HepG2 (cell line): Measurements from ENCODE around the gene ATP9A. TPM values are rescaled to one million over a fixed set of nuclear protein-coding genes. Genes with fewer than 3 reads are reported as not detected.

ENCODE experiments used
- ARHGAP35 ChIP-seq: sonication (generic); formaldehyde crosslinking; IDR thresholded peaks from 2 replicates; pipeline ENCODE4 v1.9.0; 2022; ENCODE audit warnings: mild to moderate bottlenecking, inconsistent platforms, moderate library complexity, missing genetic modification reagents, borderline replicate concordance
- CEBPZ ChIP-seq: IDR thresholded peaks from 2 replicates; pipeline ENCODE4 v1.6.1; 2012; ENCODE audit warnings: low read length, improper control_type of control experiment
- CHD4 ChIP-seq: fragments of 200-600 bp; sonication (generic); IDR thresholded peaks from 2 replicates; pipeline ENCODE4 v1.7.0; 2017; ENCODE audit warnings: mild to moderate bottlenecking, low read length, borderline replicate concordance
- DDIT3 ChIP-seq: sonication (generic); formaldehyde crosslinking; IDR thresholded peaks from 2 replicates; pipeline ENCODE4 v1.4.0; 2020; ENCODE audit warnings: mild to moderate bottlenecking, missing genetic modification reagents
- E2F2 ChIP-seq: sonication (generic); formaldehyde crosslinking; IDR thresholded peaks from 2 replicates; pipeline ENCODE4 v1.4.0; 2020; ENCODE audit warnings: missing genetic modification reagents, borderline replicate concordance
- GATAD1 ChIP-seq: IDR thresholded peaks from 2 replicates; pipeline ENCODE4 v1.6.1; 2016; ENCODE audit warnings: missing genetic modification reagents, missing compliant biosample characterization
- HNF4G ChIP-seq, 2 experiments: sonication (generic) in 1 of 2; formaldehyde crosslinking in 1 of 2; IDR thresholded peaks; 2 replicates each; pipeline versions ENCODE4 v1.4.0 to v1.6.1; 2011 to 2020; ENCODE audit warnings: borderline replicate concordance in 2 of 2, low read depth in 2 of 2, mild to moderate bottlenecking in 2 of 2, low read length in 1 of 2, missing genetic modification reagents in 1 of 2, moderate library complexity in 1 of 2
- KDM6A ChIP-seq: IDR thresholded peaks from 2 replicates; pipeline ENCODE4 v1.6.1; 2016; ENCODE audit warnings: low read depth
- LRRFIP1 ChIP-seq: sonication (generic); formaldehyde crosslinking; conservative IDR thresholded peaks from 2 replicates; pipeline ENCODE4 v1.4.0; 2020; ENCODE audit warnings: missing genetic modification reagents
- MXD3 ChIP-seq: IDR thresholded peaks from 2 replicates; pipeline ENCODE4 v1.6.1; 2016; ENCODE audit warnings: mild to moderate bottlenecking, missing biosample characterization, missing genetic modification reagents
- NCOA1 ChIP-seq: sonication (generic); formaldehyde crosslinking; IDR thresholded peaks from 2 replicates; pipeline ENCODE4 v1.9.0; 2021; ENCODE audit warnings: missing genetic modification reagents
- SMC3 ChIP-seq: IDR thresholded peaks from 2 replicates; pipeline ENCODE4 v1.6.1; 2011; ENCODE audit warnings: low read length, improper control_type of control experiment
- SYNCRIP ChIP-seq: fragments of 200-400 bp; formaldehyde crosslinking; IDR thresholded peaks from 2 replicates; pipeline ENCODE4 v1.6.1; 2018; ENCODE audit warnings: mild to moderate bottlenecking, low read depth, low read length; ENCODE audit not compliant: insufficient read depth
- TEAD3 ChIP-seq: optimal IDR thresholded peaks from 2 replicates; pipeline ENCODE3; 2016; ENCODE audit warnings: borderline replicate concordance
- TOPORS ChIP-seq: sonication (generic); formaldehyde crosslinking; IDR thresholded peaks from 2 replicates; pipeline ENCODE4 v1.8.0; 2023; ENCODE audit warnings: mild to moderate bottlenecking, missing genetic modification reagents
- ZFP1 ChIP-seq: IDR thresholded peaks from 2 replicates; pipeline ENCODE4 v1.6.1; 2016
- ZFP62 ChIP-seq: sonication (generic); formaldehyde crosslinking; IDR thresholded peaks from 2 replicates; pipeline ENCODE4 v1.4.0; 2020; ENCODE audit warnings: missing genetic modification reagents
- ZMYM2 ChIP-seq: sonication (generic); formaldehyde crosslinking; IDR thresholded peaks from 2 replicates; pipeline ENCODE4 v1.8.0; 2022; ENCODE audit warnings: mild to moderate bottlenecking, missing genetic modification reagents
- ZNF101 ChIP-seq: sonication (generic); formaldehyde crosslinking; IDR thresholded peaks from 2 replicates; pipeline ENCODE4 v1.4.0; 2020; ENCODE audit warnings: mild to moderate bottlenecking, low read depth, missing genetic modification reagents, borderline replicate concordance
- ZNF260 ChIP-seq: sonication (generic); formaldehyde crosslinking; IDR thresholded peaks from 2 replicates; pipeline ENCODE4 v1.4.0; 2020; ENCODE audit warnings: missing genetic modification reagents, low read depth, mild to moderate bottlenecking, borderline replicate concordance
- ZNF564 ChIP-seq: sonication (generic); formaldehyde crosslinking; IDR thresholded peaks from 2 replicates; pipeline ENCODE4 v1.8.1; 2023; ENCODE audit warnings: mild to moderate bottlenecking, missing genetic modification reagents
- ZNF576 ChIP-seq: sonication (generic); formaldehyde crosslinking; IDR thresholded peaks from 2 replicates; pipeline ENCODE4 v1.4.0; 2020; ENCODE audit warnings: mild to moderate bottlenecking, missing genetic modification reagents
- ZNF670 ChIP-seq: sonication (generic); formaldehyde crosslinking; IDR thresholded peaks from 2 replicates; pipeline ENCODE4 v1.8.0; 2022; ENCODE audit warnings: mild to moderate bottlenecking, missing genetic modification reagents, borderline replicate concordance
- ZNF761 ChIP-seq: sonication (generic); formaldehyde crosslinking; conservative IDR thresholded peaks from 2 replicates; pipeline ENCODE4 v1.4.0; 2020; ENCODE audit warnings: mild to moderate bottlenecking, missing genetic modification reagents
- polyA plus RNA-seq, 8 experiments: library from polyadenylated mRNA; depleted of rRNA in 3 of 8; stranded (reverse) in 7 of 8; unstranded in 1 of 8; fragments of >200 nt; fragmentation: Illumina TruSeq in 4 of 8; extraction: Trizol in 4 of 8; gene quantifications; 2 replicates each; pipeline versions ENCODE4 v1.2.1 to v1.2.3, GENCODE V29; 2011 to 2016; ENCODE audit warnings: low read depth in 4 of 8, missing spikeins in 1 of 8, mixed read lengths in 1 of 8; ENCODE audit not compliant: insufficient read depth in 1 of 8
- total RNA-seq, 5 experiments: library from RNA; depleted of rRNA; stranded (reverse); fragments of >200 nt; fragmentation: Illumina TruSeq; extraction: Trizol; gene quantifications; 2 replicates each; pipeline ENCODE4 v1.2.3, GENCODE V29; 2016; ENCODE audit warnings: low read depth in 1 of 5

The ATP9A gene
- total and polyA plus RNA-seq, 2 of the 13 experiments (the other 11 are each of a cell fraction or from before 2014, with no cell fraction given) = 11.8 to 18.5 TPM

GRCh38 chr20:51811042-51811355 lies 42.8 kb upstream of the ATP9A start (continued):
- no peak for TF ChIP-seq ZNF576 (CRISPR knock-in tag)
- TF ChIP-seq ARHGAP35 = no peak
- 0 out of 2 replicates have a peak, but pooled peaks have one; percentile 22 for TF ChIP-seq DDIT3 (CRISPR knock-in tag)
- TF ChIP-seq GATAD1 (CRISPR knock-in tag) = peak; percentile 66
- no peak for TF ChIP-seq ZNF564 (CRISPR knock-in tag)
- TF ChIP-seq ZFP62 (CRISPR knock-in tag) = no peak
- TF ChIP-seq SYNCRIP = no peak
- no peak for TF ChIP-seq TOPORS (CRISPR knock-in tag)
- peak; percentile 75; the same call in 1 of the 2 replicates for TF ChIP-seq ZMYM2 (CRISPR knock-in tag)
- TF ChIP-seq ZNF101 = no peak
- TF ChIP-seq LRRFIP1 (CRISPR knock-in tag) = no peak
- TF ChIP-seq SMC3 = peak; percentile 50; the same call in 1 of the 2 replicates
- no peak for TF ChIP-seq HNF4G (IDR thresholded peaks at IDR 0.05; ENCODE audit: borderline replicate concordance, low read depth, low read length)
- TF ChIP-seq HNF4G (CRISPR knock-in tag; IDR thresholded peaks at IDR 0.05; ENCODE audit: borderline replicate concordance, low read depth) = peak; percentile 77; the same call in 1 of the 2 replicates
- TF ChIP-seq ZNF670 (CRISPR knock-in tag) = no peak
- TF ChIP-seq ZNF761 (CRISPR knock-in tag) = no peak
- TF ChIP-seq CEBPZ = no peak
- no peak for TF ChIP-seq E2F2 (CRISPR knock-in tag)
- peak; percentile 66; the same call in 1 of the 2 replicates for TF ChIP-seq KDM6A (CRISPR knock-in tag)
- no peak for TF ChIP-seq ZNF260 (CRISPR knock-in tag)
- peak; percentile 81 for TF ChIP-seq ZFP1 (CRISPR knock-in tag)
- TF ChIP-seq TEAD3 (CRISPR knock-in tag) = peak; percentile 80
- TF ChIP-seq CHD4 = no peak
- TF ChIP-seq NCOA1 (CRISPR knock-in tag) = no peak
- no peak for TF ChIP-seq MXD3 (CRISPR knock-in tag)
